Natural killer cell treated with Interleukin-12 subunit alpha and Interleukin-12 subunit beta and Interleukin-15 and Interleukin-18, amount 100 ng/mL, for 72 hours (primary cell): ENCODE results near the gene ARHGEF9. TPM values are rescaled to one million over a fixed set of nuclear protein-coding genes. Genes with fewer than 3 reads are reported as not detected.
A peak's percentile ranks its signal among the peaks of the same experiment; 100 is the strongest.

Experiments
- ATAC-seq, 2 donors: fragments of 150-1000 bp; cut with Tn5 transposase in 1 of 2; sonication (Bioruptor Pico), chemical (Tn5 transposase) in 1 of 2; 2 replicates each; pipeline ENCODE4 v1.10.0; 2021
- DNase-seq: peaks from one replicate; pipeline ENCODE4 v3.0.0; 2022; ENCODE audit warnings: low spot score
- H3K27ac Mint-ChIP-seq, 2 donors: 1 replicate in 1 of 2; 2 replicates in 1 of 2; pipeline ENCODE4 v1.8.0; 2022; ENCODE audit warnings: mixed read lengths in 2 of 2, mild to moderate bottlenecking in 1 of 2, moderate library complexity in 1 of 2
- H3K27me3 Mint-ChIP-seq, 2 donors: 1 replicate in 1 of 2; 2 replicates in 1 of 2; pipeline ENCODE4 v1.8.0; 2022; ENCODE audit warnings: mixed read lengths in 2 of 2
- H3K36me3 Mint-ChIP-seq: one replicate; pipeline ENCODE4 v1.8.0; 2022; ENCODE audit warnings: mixed read lengths
- H3K4me1 Mint-ChIP-seq, 2 donors: 1 replicate in 1 of 2; 2 replicates in 1 of 2; pipeline ENCODE4 v1.8.0; 2022; ENCODE audit warnings: low read depth in 2 of 2, mixed read lengths in 2 of 2, mild to moderate bottlenecking in 1 of 2
- H3K4me3 Mint-ChIP-seq: one replicate; pipeline ENCODE4 v1.8.0; 2022; ENCODE audit warnings: mixed read lengths
- H3K9me3 Mint-ChIP-seq: 2 replicates; pipeline ENCODE4 v1.8.0; 2022; ENCODE audit warnings: mixed read lengths
- total RNA-seq, 2 donors: library from RNA; stranded (reverse); gene quantifications; one replicate each; pipeline ENCODE4 v1.2.3, GENCODE V29; 2022

The ARHGEF9 gene
- total RNA-seq, 2 donors from 2014 or later = 21.6 to 36.0 TPM

GRCh38 chrX:63761639-63762038 is 23.4 kb downstream of the ARHGEF9 start:
- ATAC-seq (no peak), DNase-seq (no peak)
- Mint-ChIP-seq H3K27me3 (peaks cover 0 to 10% of the 10 kb centered on the region in 2 donors), H3K9me3 (no peaks in the 10 kb centered on the region), H3K4me1 (peaks cover 16 to 28% of the 10 kb centered on the region in 2 donors), H3K27ac (peak overlapping the region in 1 of 2 donors; percentile 8), H3K4me3 (no peak overlapping the region), H3K36me3 (peaks cover 10% of the 10 kb centered on the region)

- DNase-seq (no peak), ATAC-seq (no peak)
- H3K36me3 Mint-ChIP-seq = peaks cover 16% of the 10 kb centered on the region
These were observed 27.0 kb downstream of the ARHGEF9 start for GRCh38 chrX:63758011-63758410.

GRCh38 chrX:63755892-63756291 is 29.1 kb downstream of the ARHGEF9 start:
- Mint-ChIP-seq H3K27me3 (peaks cover 0 to 16% of the 10 kb centered on the region in 2 donors), H3K4me3 (peak overlapping the region; percentile 100), H3K36me3 (peaks cover 16% of the 10 kb centered on the region), H3K9me3 (no peaks in the 10 kb centered on the region), H3K4me1 (peaks cover 42 to 66% of the 10 kb centered on the region in 2 donors), H3K27ac (peak overlapping the region; percentile 93 to 94)
- DNase-seq (no peak), ATAC-seq (peak in 1 of 2 donors; percentile 53)

More at GRCh38 chrX:63758011-63758410, 27.0 kb downstream of the ARHGEF9 start:
- H3K9me3 Mint-ChIP-seq = no peaks in the 10 kb centered on the region
- peaks cover 29 to 59% of the 10 kb centered on the region in 2 donors for H3K4me1 Mint-ChIP-seq
- peaks cover 0 to 14% of the 10 kb centered on the region in 2 donors for H3K27me3 Mint-ChIP-seq
- peak overlapping the region; percentile 5 to 94 for H3K27ac Mint-ChIP-seq
- no peak overlapping the region for H3K4me3 Mint-ChIP-seq

GRCh38 chrX:63754860-63755579 is 30.0 kb downstream of the ARHGEF9 start:
- DNase-seq (peak; percentile 93), ATAC-seq (peak; percentile 97 to 98)
- Mint-ChIP-seq H3K36me3 (peaks cover 16% of the 10 kb centered on the region), H3K27ac (peak overlapping the region; percentile 93 to 94), H3K27me3 (peaks cover 0 to 14% of the 10 kb centered on the region in 2 donors), H3K9me3 (no peaks in the 10 kb centered on the region), H3K4me1 (peaks cover 48 to 66% of the 10 kb centered on the region in 2 donors), H3K4me3 (peak overlapping the region; percentile 100)

GRCh38 chrX:63754136-63754859 is 30.7 kb downstream of the ARHGEF9 start:
- Mint-ChIP-seq H3K9me3 (no peaks in the 10 kb centered on the region), H3K36me3 (peaks cover 16% of the 10 kb centered on the region), H3K4me3 (peak overlapping the region; percentile 100), H3K27me3 (peaks cover 0 to 14% of the 10 kb centered on the region in 2 donors), H3K27ac (peak overlapping the region; percentile 93 to 94), H3K4me1 (peaks cover 52 to 66% of the 10 kb centered on the region in 2 donors)
- DNase-seq (no peak), ATAC-seq (peak; percentile 30 to 65)

GRCh38 chrX:63751481-63751880 is 33.5 kb downstream of the ARHGEF9 start:
- no peaks in the 10 kb centered on the region for H3K9me3 Mint-ChIP-seq
- H3K4me1 Mint-ChIP-seq = peaks cover 56 to 58% of the 10 kb centered on the region in 2 donors
- H3K4me3 Mint-ChIP-seq = peak overlapping the region; percentile 34
- DNase-seq (no peak), ATAC-seq (no peak)
- H3K36me3 Mint-ChIP-seq = peaks cover 6% of the 10 kb centered on the region
- H3K27ac Mint-ChIP-seq = peak overlapping the region in 1 of 2 donors; percentile 66
- H3K27me3 Mint-ChIP-seq = peaks cover 0 to 10% of the 10 kb centered on the region in 2 donors

- H3K27me3 Mint-ChIP-seq = peaks cover 0 to 10% of the 10 kb centered on the region in 2 donors
- peak overlapping the region in 1 of 2 donors; percentile 66 for H3K27ac Mint-ChIP-seq
- H3K36me3 Mint-ChIP-seq = peaks cover 6% of the 10 kb centered on the region
- H3K4me3 Mint-ChIP-seq = no peak overlapping the region
- peaks cover 58% of the 10 kb centered on the region in 2 donors for H3K4me1 Mint-ChIP-seq
- no peak for ATAC-seq
- H3K9me3 Mint-ChIP-seq = no peaks in the 10 kb centered on the region
- no peak for DNase-seq
These were observed 34.2 kb downstream of the ARHGEF9 start for GRCh38 chrX:63750811-63751210.

- Mint-ChIP-seq H3K9me3 (no peaks in the 10 kb centered on the region), H3K4me3 (peak overlapping the region; percentile 92), H3K27ac (peak overlapping the region; percentile 91 to 98), H3K36me3 (no peaks in the 10 kb centered on the region), H3K27me3 (peaks cover 0 to 4% of the 10 kb centered on the region in 2 donors), H3K4me1 (peaks cover 60 to 70% of the 10 kb centered on the region in 2 donors)
- DNase-seq (no peak), ATAC-seq (no peak)
These were observed 37.7 kb downstream of the ARHGEF9 start for GRCh38 chrX:63747331-63747730.

GRCh38 chrX:63746715-63747114 is 38.3 kb downstream of the ARHGEF9 start:
- Mint-ChIP-seq H3K36me3 (no peaks in the 10 kb centered on the region), H3K27ac (peak overlapping the region; percentile 91 to 98), H3K9me3 (no peaks in the 10 kb centered on the region), H3K27me3 (peaks cover 0 to 4% of the 10 kb centered on the region in 2 donors), H3K4me1 (peaks cover 63 to 74% of the 10 kb centered on the region in 2 donors), H3K4me3 (peak overlapping the region; percentile 92)
- ATAC-seq (peak in 1 of 2 donors; percentile 13), DNase-seq (no peak)

- Mint-ChIP-seq H3K27me3 (peaks cover 0 to 4% of the 10 kb centered on the region in 2 donors), H3K4me1 (peaks cover 64 to 74% of the 10 kb centered on the region in 2 donors), H3K9me3 (no peaks in the 10 kb centered on the region), H3K27ac (peak overlapping the region; percentile 91 to 98), H3K4me3 (peak overlapping the region; percentile 92), H3K36me3 (no peaks in the 10 kb centered on the region)
- ATAC-seq (peak; percentile 96 to 100), DNase-seq (peak; percentile 76)
These were observed 38.7 kb downstream of the ARHGEF9 start for GRCh38 chrX:63746278-63746677.

GRCh38 chrX:63744850-63745394 is 40.1 kb downstream of the ARHGEF9 start:
- H3K27me3 Mint-ChIP-seq = peaks cover 0 to 4% of the 10 kb centered on the region in 2 donors
- H3K36me3 Mint-ChIP-seq = no peaks in the 10 kb centered on the region
- ATAC-seq (no peak), DNase-seq (no peak)
- peak overlapping the region; percentile 62 for H3K4me3 Mint-ChIP-seq
- peaks cover 74 to 76% of the 10 kb centered on the region in 2 donors for H3K4me1 Mint-ChIP-seq
- H3K9me3 Mint-ChIP-seq = no peaks in the 10 kb centered on the region
- H3K27ac Mint-ChIP-seq = peak overlapping the region; percentile 91 to 98

GRCh38 chrX:63743596-63743995 is 41.4 kb downstream of the ARHGEF9 start:
- Mint-ChIP-seq H3K4me1 (peaks cover 73 to 85% of the 10 kb centered on the region in 2 donors), H3K36me3 (no peaks in the 10 kb centered on the region), H3K27me3 (peaks cover 0 to 4% of the 10 kb centered on the region in 2 donors), H3K9me3 (no peaks in the 10 kb centered on the region), H3K27ac (peak overlapping the region; percentile 91 to 98), H3K4me3 (peak overlapping the region; percentile 62)
- ATAC-seq (no peak), DNase-seq (no peak)

GRCh38 chrX:63740382-63740781 is 44.6 kb downstream of the ARHGEF9 start:
- Mint-ChIP-seq H3K9me3 (no peaks in the 10 kb centered on the region), H3K27ac (no peak overlapping the region), H3K27me3 (peaks cover 0 to 6% of the 10 kb centered on the region in 2 donors), H3K4me1 (peaks cover 59 to 60% of the 10 kb centered on the region in 2 donors), H3K4me3 (no peak overlapping the region), H3K36me3 (no peaks in the 10 kb centered on the region)
- DNase-seq = no peak
- ATAC-seq = no peak
